ENCODE data around the gene C15orf62.

Gene C15orf62

DNA sequence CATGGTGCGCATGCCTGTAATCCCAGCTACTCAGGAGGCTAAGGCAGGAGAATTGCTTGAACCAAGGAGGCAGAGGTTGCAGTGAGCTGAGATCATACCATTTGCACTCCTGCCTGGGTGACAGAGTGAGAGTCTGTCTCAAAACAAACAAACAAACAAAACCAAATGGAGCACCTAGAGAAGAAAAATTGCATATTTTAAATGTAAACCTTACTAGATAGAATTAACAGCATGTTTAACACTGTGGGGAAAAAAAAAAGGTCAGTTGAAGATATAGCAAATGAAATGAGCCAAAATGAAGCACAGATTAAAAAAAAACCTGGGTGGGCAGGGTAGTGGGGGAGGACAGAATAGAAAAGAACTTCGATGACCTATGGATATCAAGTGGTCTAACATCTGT is 51.4 kb downstream of the C15orf62 start:
- no peak for DNase-seq
